Nephron progenitor cell (in vitro differentiated cells): ENCODE results near the gene ALDH3B1.
"Not testable (repeated sequence)": the region's sequence is repeated elsewhere in the genome, so short reads cannot be mapped to it uniquely, and the experiment has no call there.

Source experiments
- DNase-seq: peaks from one replicate; pipeline ENCODE4 v3.0.0; 2021
- H3K27ac Mint-ChIP-seq: 2 replicates; pipeline ENCODE4 v1.8.0; 2021; ENCODE audit warnings: mild to moderate bottlenecking, moderate library complexity, mixed read lengths
- H3K27me3 Mint-ChIP-seq: 2 replicates; pipeline ENCODE4 v1.8.0; 2021; ENCODE audit warnings: mild to moderate bottlenecking, low read depth, mixed read lengths; ENCODE audit not compliant: poor library complexity
- H3K36me3 Mint-ChIP-seq: 2 replicates; pipeline ENCODE4 v1.8.0; 2021; ENCODE audit warnings: low read depth, mixed read lengths
- H3K4me1 Mint-ChIP-seq: 2 replicates; pipeline ENCODE4 v1.8.0; 2021; ENCODE audit warnings: mixed read lengths
- H3K4me3 Mint-ChIP-seq: 2 replicates; pipeline ENCODE4 v1.8.0; 2021; ENCODE audit warnings: mild to moderate bottlenecking, moderate library complexity, mixed read lengths
- H3K9me3 Mint-ChIP-seq: 2 replicates; pipeline ENCODE4 v1.8.0; 2021; ENCODE audit warnings: mild to moderate bottlenecking, moderate library complexity, mixed read lengths
- CTCF ChIP-seq: fragments of 200-600 bp; sonication (generic); IDR thresholded peaks from 2 replicates; pipeline ENCODE4 v1.5.0; 2021; ENCODE audit warnings: antibody characterized with exemption

The ALDH3B1 gene

GRCh38 chr11:68010090-68011041 lies at the start of gene ALDH3B1:
ALDH3B1 (plus strand) TSS chr11:68010327; CDS start chr11:68015298, 4,971 bp downstream.
- H3K27me3 Mint-ChIP-seq, result peaks cover 12% of the 10 kb centered on the region
- H3K4me3 Mint-ChIP-seq, result no peak within 1 kb of the TSS
- DNase-seq, result peak; percentile 48
- H3K36me3 Mint-ChIP-seq, result no peaks in the 10 kb centered on the region
- H3K9me3 Mint-ChIP-seq, result no peaks in the 10 kb centered on the region
- no peak for TF ChIP-seq CTCF
- peaks cover 33% of the 10 kb centered on the region for H3K4me1 Mint-ChIP-seq
- peak within 1 kb of the TSS; percentile 20 for H3K27ac Mint-ChIP-seq

- H3K27ac Mint-ChIP-seq, H3K4me3 Mint-ChIP-seq, H3K27me3 Mint-ChIP-seq, DNase-seq, H3K36me3 Mint-ChIP-seq: not testable (repeated sequence)
- Mint-ChIP-seq H3K9me3 (peaks cover 16% of the 10 kb centered on the region), H3K4me1 (peaks cover 13% of the 10 kb centered on the region)
Observed at GRCh38 chr11:67963217-67963616, 46.9 kb upstream of the ALDH3B1 start.

GRCh38 chr11:67963879-67964278 lies 46.2 kb upstream of the ALDH3B1 start:
- not testable (repeated sequence) for H3K27me3 Mint-ChIP-seq, H3K4me3 Mint-ChIP-seq, H3K36me3 Mint-ChIP-seq, DNase-seq
- Mint-ChIP-seq H3K9me3 (peaks cover 16% of the 10 kb centered on the region), H3K4me1 (peaks cover 12% of the 10 kb centered on the region), H3K27ac (peak overlapping the region; percentile 45)

- H3K4me3 Mint-ChIP-seq, H3K36me3 Mint-ChIP-seq, DNase-seq, H3K27me3 Mint-ChIP-seq, H3K27ac Mint-ChIP-seq: not testable (repeated sequence)
- Mint-ChIP-seq H3K9me3 (peaks cover 16% of the 10 kb centered on the region), H3K4me1 (peaks cover 12% of the 10 kb centered on the region)
Observed at GRCh38 chr11:67964746-67965145, 45.4 kb upstream of the ALDH3B1 start.

GRCh38 chr11:67965830-67966348 lies 44.2 kb upstream of the ALDH3B1 start:
- not testable (repeated sequence) for H3K27ac Mint-ChIP-seq, H3K4me3 Mint-ChIP-seq, H3K36me3 Mint-ChIP-seq, H3K27me3 Mint-ChIP-seq, DNase-seq
- Mint-ChIP-seq H3K4me1 (peaks cover 12% of the 10 kb centered on the region), H3K9me3 (peaks cover 16% of the 10 kb centered on the region)

- H3K36me3 Mint-ChIP-seq, H3K4me3 Mint-ChIP-seq, H3K4me1 Mint-ChIP-seq, DNase-seq, H3K27ac Mint-ChIP-seq, H3K9me3 Mint-ChIP-seq: not testable (repeated sequence)
- H3K27me3 Mint-ChIP-seq, result peaks cover 47% of the 10 kb centered on the region
Observed at GRCh38 chr11:67974746-67975145, 35.4 kb upstream of the ALDH3B1 start.

GRCh38 chr11:67978766-67979418 lies 31.2 kb upstream of the ALDH3B1 start:
- Mint-ChIP-seq H3K4me1 (peaks cover 15% of the 10 kb centered on the region), H3K27me3 (peaks cover 64% of the 10 kb centered on the region)
- not testable (repeated sequence) for H3K27ac Mint-ChIP-seq, H3K9me3 Mint-ChIP-seq, H3K4me3 Mint-ChIP-seq, DNase-seq, H3K36me3 Mint-ChIP-seq

GRCh38 chr11:67981226-67981625 lies 28.9 kb upstream of the ALDH3B1 start:
- H3K4me3 Mint-ChIP-seq, H3K9me3 Mint-ChIP-seq, DNase-seq, H3K36me3 Mint-ChIP-seq: not testable (repeated sequence)
- Mint-ChIP-seq H3K27ac (peak overlapping the region; percentile 67), H3K27me3 (peaks cover 60% of the 10 kb centered on the region), H3K4me1 (peaks cover 15% of the 10 kb centered on the region)

- H3K4me3 Mint-ChIP-seq, result not testable (repeated sequence)
Observed at GRCh38 chr11:67982255-67982857, 27.8 kb upstream of the ALDH3B1 start.

More at GRCh38 chr11:67982255-67982857, 27.8 kb upstream of the ALDH3B1 start:
- H3K9me3 Mint-ChIP-seq, DNase-seq, H3K36me3 Mint-ChIP-seq, H3K27ac Mint-ChIP-seq: not testable (repeated sequence)
- peaks cover 53% of the 10 kb centered on the region for H3K27me3 Mint-ChIP-seq
- H3K4me1 Mint-ChIP-seq, result peaks cover 15% of the 10 kb centered on the region
